Amniotic epithelial cell (primary cell): ENCODE results near the gene BDP1.
"Not testable (repeated sequence)": the region's sequence is repeated elsewhere in the genome, so short reads cannot be mapped to it uniquely, and the experiment has no call there.

Experiments
- DNase-seq: peaks from one replicate; pipeline ENCODE4 v3.0.0-alpha.2; 2010; ENCODE audit warnings: low read depth

The BDP1 gene

DNA sequence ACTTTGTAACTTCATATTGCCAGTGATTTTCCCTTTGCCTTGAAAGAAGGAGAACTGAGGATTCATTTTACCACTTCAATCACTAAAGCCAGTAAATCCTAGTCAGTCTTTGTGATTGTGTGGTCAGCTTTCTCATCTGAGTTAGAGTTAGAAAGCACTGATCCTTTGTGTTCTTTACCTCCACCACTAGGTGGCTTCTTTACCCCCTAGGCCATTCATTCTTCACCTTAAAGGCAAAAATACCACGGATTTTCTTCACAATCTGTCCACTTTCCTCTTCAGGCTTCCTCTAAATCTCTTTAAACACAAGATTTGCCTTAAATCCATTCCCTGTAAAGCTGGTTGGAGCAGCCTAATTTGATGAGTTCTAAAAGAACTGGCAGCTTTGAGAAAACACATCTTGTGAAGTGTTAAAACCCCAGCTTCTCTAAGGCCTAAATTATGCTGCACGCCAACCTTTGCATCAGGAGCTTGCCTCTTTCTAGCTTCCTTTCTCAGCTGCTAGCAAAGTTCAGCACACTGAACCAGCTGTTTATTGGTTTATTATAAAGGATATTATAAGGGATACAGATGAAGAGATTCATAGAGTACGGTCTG, 20.4 kb downstream of the BDP1 start:
- DNase-seq = peak; percentile 38

DNA sequence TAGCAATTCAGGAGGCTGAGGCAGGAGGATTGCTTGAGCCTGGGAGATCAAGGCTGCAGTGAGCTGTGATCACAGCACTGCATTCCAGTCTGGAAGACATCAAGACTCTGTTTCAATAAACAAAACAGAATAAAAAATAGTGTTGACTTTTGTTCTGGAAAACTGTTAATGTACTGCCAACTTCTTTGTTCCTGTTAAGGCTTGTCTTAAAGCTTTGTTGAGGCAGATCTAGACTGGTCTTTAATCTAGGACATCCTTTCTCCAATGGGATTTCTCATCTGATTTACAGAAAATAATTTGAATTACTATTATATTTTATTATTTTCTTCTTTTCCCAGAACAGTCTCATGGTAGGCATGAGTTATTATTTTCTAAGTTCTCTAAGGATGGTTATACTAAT, 26.0 kb downstream of the BDP1 start:
- DNase-seq = no peak

DNA sequence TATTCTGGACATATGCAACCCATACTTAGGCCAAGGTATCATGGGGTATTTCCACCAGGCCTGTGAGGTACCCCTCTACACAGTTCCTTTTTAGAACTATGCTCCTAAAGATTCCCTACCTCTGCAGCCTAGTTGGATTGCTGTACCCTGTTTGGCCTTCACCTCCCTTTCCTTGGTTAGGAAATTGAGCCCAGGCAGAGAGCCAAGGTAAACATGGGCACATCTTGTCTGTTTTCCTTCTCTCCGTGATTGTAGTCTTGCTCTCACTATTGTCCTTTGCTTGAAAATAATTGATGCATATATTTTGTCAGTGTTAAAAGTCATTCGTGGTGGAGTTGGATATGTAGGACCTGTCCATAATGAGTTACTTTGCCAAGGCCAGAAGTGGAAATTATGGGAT, 26.7 kb downstream of the BDP1 start:
- peak; percentile 51 for DNase-seq

DNA sequence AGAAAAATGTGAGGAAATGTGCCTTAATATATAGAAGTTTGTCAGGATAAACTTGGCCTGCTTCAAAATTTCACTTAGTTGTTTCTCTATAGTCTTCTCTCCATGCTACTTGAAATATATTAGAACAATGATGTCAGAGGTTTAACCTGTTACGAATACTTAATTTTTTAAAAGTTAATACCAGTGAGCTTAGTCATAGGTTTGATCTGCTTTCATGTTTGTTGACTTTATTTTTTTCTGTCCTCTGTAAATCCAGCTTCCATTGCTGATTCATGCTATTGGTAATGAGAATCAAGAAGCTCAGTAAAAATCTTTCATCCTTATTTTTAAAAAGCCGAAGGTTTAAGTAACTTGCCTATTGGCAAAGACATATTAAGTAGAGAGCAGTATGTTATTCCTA, 27.9 kb downstream of the BDP1 start:
- DNase-seq = peak; percentile 77

DNA sequence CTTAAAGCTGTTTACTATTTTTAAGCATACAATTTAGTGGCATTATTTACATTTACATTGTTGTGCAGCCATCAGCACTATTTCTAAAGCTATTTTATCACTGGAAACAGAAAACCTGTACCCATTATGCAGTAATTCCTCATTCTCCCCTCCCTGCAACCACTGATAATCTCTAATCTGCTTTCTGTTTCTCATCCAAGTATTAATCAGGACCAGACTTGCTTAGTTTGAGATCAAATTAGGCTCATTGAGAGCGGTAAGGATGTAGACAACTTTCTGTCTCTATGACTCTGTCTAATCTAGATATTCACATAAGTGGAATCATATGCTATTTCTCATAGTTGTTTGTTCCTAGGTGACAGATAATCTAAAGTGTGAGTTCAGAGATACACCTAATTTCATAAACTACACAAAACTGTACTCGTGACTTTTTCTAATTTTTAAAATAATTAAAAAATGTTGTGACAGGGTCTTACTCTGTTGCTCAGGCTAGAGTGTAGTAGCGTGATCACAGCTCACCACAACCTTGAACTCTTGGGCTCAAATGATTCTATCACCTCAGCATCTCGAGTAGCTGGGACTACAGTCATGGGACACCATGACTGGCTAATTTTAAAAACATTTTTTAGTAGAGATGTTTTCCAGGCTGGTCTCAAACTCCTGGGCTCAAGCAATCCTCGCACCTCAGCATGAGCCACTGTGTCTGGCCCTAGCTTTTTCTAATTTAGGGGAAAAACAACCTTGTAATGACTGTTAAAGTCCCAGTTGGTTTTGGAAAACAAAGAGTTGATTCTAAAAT, 37.6 kb downstream of the BDP1 start:
- no peak for DNase-seq

DNA sequence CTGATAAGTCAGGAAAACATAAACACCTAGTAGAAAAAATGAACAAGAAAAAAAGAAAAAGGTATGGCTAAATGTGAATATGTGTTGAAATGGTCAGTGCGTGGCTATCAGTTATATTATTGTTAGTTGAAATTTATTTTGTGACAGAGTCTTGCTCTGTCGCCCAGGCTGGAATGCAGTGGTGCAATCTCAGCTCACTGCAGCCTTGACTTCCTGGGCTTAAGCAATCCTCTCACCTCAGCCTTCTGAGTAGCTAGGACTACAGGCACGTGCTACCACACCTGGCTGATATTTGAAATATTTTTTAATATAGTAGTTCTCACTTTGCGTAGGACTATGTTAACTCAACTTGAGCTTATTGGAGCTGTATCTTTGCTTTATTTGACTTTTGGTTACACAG, 38.8 kb downstream of the BDP1 start:
- not testable (repeated sequence) for DNase-seq

DNA sequence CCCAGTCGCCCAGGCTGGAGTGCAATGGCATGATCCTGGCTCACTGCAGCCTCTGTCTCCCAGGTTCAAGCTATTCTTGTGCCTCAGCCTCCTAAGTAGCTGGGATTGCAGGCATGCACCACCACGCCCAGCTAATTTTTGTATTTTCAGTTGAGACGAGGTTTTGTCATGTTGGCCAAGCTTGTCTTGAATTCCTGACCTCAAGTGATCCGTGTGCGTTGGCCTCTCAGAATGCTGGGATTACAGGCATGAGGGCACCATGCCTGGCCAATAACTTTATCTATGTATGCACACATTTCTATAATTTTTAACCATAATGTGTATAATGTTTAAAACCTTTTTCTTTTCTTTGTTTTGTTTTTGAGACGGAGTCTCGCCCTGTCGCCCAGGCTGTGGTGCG, 43.3 kb downstream of the BDP1 start:
- DNase-seq = not testable (repeated sequence)

DNA sequence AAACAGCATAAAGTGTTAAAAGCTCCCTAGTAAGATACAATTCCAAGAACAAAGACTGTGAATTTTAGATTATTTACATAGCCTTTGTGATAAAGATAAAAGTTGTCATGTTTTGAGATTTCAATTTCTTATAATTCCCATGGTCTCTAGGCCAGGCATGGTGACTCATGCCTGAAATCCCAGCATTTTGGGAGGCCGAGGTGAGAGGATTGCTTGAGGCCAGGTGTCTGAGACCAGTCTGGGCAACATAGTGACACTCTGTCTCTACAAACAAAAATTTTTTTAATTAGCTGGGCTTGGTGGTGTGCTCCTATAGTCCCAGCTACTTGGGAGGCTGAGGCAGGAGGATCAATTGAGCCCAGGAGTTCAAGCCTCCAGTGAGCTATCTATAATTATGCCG, 48.1 kb downstream of the BDP1 start:
- no peak for DNase-seq

DNA sequence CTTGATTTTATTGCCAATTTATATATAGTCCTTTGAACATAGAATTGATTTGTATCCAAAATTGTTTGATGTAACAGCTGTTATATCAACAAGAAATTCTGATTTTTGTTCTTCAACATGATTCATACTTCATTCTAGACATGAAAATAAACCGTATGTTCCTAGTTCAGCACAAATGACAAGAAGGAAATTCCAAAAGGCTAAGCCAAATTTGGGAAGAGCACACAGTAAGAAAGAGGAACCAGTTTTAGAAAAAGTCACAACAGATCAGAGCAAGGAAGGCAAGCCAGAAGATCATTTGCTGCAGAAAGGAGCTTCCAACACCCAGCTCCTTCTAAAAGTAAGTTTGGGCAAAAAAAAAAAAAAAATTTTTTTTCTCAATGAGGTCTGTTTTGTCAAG, 66.7 kb downstream of the BDP1 start:
- DNase-seq = no peak

DNA sequence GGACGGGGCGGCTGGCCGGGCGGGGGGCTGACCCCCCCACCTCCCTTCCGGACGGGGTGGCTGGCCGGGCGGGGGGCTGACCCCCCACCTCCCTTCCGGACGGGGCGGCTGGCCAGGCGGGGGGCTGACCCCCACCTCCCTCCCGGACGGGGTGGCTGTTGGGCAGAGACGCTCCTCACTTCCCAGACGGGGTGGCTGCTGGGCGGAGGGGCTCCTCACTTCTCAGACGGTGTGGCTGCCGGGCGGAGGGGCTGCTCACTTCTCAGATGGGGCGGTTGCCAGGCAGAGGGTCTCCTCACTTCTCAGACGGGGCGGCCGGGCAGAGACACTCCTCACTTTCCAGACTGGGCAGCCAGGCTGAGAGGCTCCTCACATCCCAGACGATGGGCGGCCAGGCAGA, 70.2 kb downstream of the BDP1 start:
- not testable (repeated sequence) for DNase-seq

DNA sequence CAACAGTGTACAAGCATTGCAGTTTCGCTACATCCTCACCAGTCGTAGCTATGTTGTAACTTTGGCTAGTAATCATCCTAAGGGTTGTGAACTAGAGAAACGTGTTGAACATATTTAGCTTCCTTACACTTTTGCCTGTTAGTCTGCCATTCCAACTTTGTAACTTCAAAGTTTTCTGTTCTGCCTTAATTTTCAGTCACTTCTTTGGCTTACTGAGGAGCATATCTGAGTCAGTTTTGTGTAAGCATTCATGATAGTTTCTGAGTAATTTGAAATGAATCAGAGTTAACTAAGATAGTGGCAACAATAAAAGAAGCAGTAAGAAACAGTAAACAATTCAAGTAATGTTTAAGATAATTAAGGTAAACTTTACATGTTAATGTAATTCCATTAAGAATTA, 72.8 kb downstream of the BDP1 start:
- DNase-seq = peak; percentile 43

DNA sequence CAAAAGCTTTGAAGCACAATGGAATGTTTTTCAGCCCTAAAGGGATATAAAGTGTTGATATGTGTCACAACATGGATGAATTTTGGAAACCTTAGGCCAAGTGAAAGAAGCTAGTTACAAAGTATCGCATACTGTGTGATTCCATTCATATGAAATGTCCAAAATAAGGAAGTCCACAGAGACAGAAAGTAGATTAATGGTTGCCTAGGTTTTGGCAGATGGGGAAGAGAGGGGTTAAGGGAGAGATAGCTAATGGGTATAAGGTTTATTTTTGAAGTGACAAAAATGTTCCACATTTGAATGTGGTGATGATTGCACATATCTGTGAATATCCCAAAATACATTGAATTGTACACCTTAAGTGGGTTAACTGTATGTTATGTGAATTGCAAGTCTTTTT, 74.2 kb downstream of the BDP1 start:
- no peak for DNase-seq

DNA sequence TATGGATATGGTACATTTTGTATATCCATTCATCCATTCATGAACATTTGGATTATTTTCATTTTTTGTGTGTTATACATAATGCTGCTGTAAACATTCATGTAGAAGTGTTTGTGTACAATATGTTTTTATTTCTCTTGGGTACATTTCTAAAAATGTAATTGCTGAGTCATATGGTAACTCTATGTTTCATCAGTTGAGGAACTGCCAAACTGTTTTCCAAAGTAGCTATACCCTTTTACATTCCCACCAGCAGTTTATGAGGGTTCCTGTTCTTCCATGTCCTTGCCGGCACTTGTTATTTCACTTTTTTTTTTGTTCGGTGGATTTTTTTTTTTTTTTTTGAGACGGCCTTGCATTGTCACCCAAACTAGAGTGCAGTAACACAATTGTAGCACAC, 77.7 kb downstream of the BDP1 start:
- DNase-seq = peak; percentile 23

DNA sequence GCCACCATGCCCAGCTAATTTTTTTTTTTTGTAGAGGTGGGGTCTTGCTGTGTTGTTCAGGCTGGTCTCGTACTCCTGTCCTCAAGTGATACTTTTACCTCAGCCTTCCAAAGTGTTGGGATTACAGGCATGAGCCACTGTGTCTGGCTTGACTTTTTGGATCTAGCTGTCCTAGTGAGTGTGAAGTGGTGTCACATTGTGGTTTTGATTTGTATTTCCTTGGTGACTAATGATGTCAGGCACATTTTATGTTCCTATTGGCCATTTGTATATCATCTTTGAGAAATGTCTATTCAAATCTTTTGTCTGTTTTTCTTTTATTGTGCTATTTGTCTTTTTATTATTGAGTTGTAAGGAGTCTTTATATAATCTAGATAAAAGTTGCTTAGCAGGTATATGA, 78.2 kb downstream of the BDP1 start:
- DNase-seq = peak; percentile 38

DNA sequence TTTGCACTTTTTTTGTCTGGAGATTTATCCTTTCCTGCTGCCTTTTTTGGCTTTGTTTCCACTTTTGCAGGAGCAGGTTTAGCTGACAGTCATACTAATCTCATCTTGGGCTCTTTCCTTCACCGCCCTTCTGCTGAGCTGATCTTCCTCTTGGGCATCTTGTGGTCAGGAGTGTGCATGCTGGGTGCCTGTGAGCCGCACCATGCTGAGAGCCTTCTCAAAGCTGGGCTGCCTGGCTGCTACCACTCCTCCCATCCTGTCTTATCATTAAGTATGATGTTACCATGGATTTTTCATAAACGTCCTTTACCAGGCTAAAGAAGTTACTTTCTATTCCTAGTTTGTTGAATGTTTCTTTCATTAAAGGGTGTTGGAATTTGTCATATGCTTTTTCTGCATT, 82.2 kb downstream of the BDP1 start:
- peak; percentile 37 for DNase-seq

DNA sequence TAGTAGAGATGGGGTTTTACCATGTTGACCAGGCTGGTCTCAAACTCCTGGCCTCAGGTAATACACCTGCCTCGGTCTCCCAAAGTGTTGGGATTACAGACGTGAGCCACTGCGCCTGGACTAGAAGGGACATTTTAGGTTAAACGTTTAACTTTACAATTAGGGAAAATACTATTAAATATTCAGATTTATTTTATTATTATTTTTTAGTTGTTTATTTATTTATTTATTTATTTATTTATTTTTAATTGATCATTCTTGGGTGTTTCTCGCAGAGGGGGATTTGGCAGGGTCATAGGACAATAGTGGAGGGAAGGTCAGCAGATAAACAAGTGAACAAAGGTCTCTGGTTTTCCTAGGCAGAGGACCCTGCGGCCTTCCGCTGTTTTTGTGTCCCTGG, 95.4 kb downstream of the BDP1 start:
- not testable (repeated sequence) for DNase-seq

DNA sequence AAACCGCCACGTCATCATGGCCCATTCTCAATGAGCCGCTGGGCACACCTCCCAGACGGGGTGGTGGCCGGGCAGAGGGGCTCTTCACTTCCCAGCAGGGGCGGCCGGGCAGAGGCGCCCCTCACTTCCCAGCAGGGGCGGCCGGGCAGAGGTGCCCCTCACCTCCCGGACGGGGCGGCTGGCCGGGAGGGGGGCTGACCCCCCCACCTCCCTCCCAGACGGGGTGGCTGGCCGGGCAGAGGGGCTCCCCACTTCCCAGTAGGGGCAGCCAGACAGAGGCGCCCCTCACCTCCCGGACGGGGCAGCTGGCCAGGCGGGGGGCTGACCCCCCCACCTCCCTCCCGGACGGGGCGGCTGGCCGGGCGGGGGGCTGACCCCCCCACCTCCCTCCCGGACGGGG, 96.1 kb downstream of the BDP1 start:
- not testable (repeated sequence) for DNase-seq

DNA sequence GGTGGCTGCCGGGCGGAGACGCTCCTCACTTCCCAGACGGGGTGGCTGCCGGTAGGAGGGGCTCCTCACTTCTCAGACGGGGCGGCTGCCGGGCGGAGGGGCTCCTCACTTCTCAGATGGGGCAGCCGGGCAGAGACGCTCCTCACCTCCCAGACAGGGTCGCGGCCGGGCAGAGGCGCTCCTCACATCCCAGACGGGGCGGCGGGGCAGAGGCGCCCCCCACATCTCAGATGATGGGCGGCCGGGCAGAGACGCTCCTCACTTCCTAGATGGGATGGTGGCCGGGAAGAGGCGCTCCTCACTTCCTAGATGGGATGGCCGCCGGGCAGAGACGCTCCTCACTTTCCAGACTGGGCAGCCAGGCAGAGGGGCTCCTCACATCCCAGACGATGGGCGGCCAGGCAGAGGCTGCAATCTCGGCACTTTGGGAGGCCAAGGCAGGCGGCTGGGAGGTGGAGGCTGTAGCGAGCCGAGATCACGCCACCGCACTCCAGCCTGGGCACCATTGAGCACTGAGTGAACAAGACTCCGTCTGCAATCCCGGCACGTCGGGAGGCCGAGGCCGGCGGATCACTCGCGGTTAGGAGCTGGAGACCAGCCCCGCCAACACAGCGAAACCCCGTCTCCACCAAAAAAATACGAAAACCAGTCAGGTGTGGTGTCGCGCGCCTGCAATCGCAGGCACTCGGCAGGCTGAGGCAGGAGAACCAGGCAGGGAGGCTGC, 96.7 kb downstream of the BDP1 start:
- DNase-seq = not testable (repeated sequence)

DNA sequence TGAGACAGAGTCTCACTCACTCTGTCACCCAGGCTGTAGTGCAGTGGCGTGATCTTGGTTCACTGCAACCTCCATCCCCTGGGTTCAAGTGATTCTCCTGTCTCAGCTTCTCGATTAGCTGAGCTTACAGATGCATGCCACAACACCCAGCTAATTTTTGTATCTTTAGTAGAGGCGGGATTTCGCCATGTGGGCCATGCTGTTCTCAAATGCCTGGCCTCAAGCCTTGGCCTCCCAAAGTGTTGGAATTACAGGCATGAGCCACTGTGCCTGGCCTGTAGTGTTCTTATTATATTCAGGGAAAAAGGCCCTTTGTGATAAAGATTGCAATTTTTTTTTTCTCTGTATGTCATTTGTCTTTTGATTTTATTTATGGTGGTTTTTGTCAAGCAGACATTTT, 107.7 kb downstream of the BDP1 start:
- no peak for DNase-seq

DNA sequence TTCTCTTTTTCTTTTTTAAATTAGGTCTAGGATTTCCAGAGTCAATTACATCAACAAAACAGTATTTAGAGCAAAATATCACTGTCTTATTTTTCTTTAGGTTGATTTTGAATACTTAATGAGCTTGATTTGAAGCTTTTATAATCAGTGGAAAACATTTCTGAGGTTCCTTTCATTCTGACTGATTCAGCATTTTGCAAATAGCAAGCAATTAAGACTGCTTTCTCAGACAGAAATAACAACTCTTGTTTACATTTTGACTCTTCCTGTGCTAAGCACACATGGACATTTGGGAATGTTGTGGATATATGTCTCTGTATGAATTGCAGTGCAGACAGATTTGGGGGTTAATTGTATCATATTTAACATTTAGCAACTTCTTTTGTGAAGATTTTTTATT, 109.4 kb downstream of the BDP1 start:
- no peak for DNase-seq

DNA sequence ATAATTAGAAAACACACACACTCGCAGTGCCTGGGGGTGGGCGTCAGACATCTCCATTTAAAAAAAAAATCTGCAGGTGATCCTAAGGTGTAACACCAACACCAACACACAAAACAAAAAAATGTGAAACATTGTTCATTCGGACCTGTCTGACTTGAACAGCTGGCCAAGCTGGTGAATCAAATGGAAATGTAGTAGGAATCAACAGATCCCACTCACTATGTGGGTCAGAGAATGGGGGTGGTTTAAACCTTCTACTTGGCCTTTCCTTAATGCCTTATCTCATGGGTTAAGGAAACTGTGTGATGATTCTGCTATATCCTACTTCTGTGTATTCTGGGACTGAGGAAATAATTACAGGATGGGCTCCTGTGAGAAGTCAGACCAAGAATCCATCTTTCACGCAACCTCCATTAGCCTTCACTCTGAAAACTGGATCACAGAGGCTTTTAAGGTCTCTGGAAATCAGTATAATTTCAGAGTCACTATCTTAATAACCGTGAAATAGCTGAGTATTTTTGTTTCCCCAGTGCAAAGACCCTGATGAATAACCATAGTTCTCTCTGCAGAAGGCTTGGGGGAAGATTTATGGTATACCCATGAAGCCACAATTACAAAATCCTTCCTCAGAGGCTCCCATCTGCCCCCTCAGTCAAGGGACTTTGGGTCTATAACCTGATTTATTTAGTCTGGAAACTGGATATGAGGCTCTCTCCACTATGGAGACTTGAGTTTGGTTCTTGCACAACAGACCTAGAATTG, 114.5 kb downstream of the BDP1 start:
- DNase-seq = no peak

DNA sequence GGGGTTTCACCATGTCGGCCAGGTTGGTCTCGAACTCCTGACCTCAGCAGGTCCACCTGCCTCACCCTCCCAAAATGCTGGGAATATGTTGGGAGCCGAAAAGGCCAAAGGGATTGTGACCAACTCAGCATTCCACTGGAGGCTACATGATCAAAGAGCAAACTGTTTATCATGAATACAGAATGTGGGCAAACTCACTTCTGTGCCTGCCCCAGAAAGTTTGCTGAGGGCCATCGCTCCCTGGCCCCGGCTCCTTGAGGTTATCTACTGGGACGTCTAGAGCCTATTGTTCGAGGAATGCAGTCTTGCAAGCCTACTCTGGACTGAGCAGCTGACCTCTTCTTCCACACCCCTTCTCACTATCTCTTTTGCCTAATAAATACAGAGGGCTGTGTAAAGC, 116.4 kb downstream of the BDP1 start:
- not testable (repeated sequence) for DNase-seq

DNA sequence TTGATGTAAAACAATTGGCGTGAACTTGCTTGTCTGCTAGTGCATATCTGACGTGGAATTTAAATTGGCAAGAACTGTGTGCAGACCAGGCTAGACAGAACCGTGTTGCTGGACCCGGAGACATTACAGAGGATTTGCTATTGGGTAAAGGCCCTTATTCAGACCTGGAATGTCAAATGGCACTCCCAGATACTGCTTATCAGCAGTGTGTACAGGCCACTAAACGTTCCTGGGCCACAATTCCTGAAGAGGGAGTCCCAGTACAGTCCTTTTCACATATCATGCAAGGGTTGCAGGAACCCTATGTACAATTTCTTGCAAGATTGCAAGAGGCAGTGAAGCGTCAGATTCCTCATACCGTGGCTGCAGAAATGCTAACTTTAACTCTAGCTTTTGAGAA, 118.1 kb downstream of the BDP1 start:
- no peak for DNase-seq
